GM23248 (cell line): ENCODE measurements around the gene AKT1S1.

Source experiments
- EZH2 ChIP-seq: fragments of 200-600 bp; sonication (generic); IDR thresholded peaks from 2 replicates; pipeline ENCODE4 v1.6.1; 2018; ENCODE audit warnings: antibody characterized with exemption, mild to moderate bottlenecking; ENCODE audit not compliant: insufficient read depth, poor library complexity, severe bottlenecking
- EZH2phosphoT487 ChIP-seq: fragments of 200-600 bp; sonication (generic); IDR thresholded peaks from 2 replicates; pipeline ENCODE4 v1.6.1; 2018; ENCODE audit warnings: antibody characterized with exemption, moderate library complexity, mild to moderate bottlenecking, low read depth; ENCODE audit not compliant: insufficient read depth

DNA sequence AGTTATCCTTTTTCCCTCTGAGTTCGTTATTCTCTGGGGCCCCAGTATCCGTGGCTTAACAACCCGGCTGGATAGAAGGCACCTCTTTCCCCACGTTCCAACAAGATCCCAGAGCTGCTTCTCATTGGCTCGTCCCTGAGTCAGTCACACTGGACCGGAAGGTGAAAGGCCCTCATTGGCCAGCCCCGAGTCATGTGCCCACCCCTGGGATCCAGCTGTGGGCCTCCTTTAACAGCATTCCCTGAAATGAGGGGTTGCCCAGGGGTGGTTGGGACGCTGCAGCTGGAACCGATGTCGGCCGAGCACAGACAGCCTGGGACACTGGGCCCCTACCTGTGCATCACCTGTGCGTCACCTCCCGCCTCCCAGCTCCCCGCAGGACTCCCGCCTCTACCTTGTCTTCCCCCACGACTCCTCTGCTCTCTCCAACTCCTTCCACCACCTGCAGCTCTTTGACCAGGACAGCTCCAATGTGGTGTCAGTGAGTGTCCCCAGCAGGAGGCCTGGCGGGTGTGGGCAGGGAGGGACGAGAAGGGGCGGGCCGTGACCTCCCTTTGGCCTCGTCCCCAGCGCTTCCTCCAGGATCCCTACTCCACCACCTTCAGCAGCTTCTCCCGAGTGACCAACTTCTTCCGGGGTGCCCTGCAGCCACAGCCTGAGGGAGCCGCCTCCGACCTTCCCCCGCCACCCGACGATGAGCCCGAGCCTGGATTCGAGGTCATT, 4.7 kb upstream of the AKT1S1 start:
- TF ChIP-seq EZH2: no peak
- TF ChIP-seq EZH2phosphoT487: no peak
